Measurements from ENCODE around the gene OR10A3. TPM values are rescaled to one million over a fixed set of nuclear protein-coding genes. Genes with fewer than 3 reads are reported as not detected.

The OR10A3 gene
- total and polyA plus RNA-seq, 3 experiments from 2014 or later: not detected

GRCh38 chr11:7964873-7965272 is 23.4 kb upstream of the OR10A3 start:
- no peaks in the 10 kb centered on the region for H3K36me3 Mint-ChIP-seq
- peaks cover 4 to 33% of the 10 kb centered on the region in 2 donors for H3K27me3 Mint-ChIP-seq
- Histone ChIP-seq H3K36me3 (ENCODE audit: insufficient read depth, low read length) (no peaks in the 10 kb centered on the region), H3K4me3 (ENCODE audit: low read length) (no peak overlapping the region), H3K27ac (ENCODE audit: low read depth, low read length) (no peak overlapping the region), H3K9me3 (ENCODE audit: low read length) (no peaks in the 10 kb centered on the region), H3K4me1 (ENCODE audit: insufficient read depth, low read length) (no peaks in the 10 kb centered on the region), H3K27me3 (ENCODE audit: insufficient read depth, low read length, poor library complexity, severe bottlenecking) (no peaks in the 10 kb centered on the region)
- POLR2A ChIA-PET: no interaction called here
- DNase-seq: no peak
- peaks cover 0 to 1% (median 0%) of the 10 kb centered on the region in 5 donors for H3K9me3 Mint-ChIP-seq
- no peak overlapping the region for H3K4me3 Mint-ChIP-seq
- H3K4me1 Mint-ChIP-seq: no peaks in the 10 kb centered on the region
- no peak overlapping the region for H3K27ac Mint-ChIP-seq
- CTCF ChIA-PET: interaction anchor here (1.8 kb wide), 1 partner anchor 10 kb away, joined by 4 read pairs; no protein-coding TSS in a partner anchor

- H3K4me3 ChIP-seq (ENCODE audit: low read length): no peak overlapping the region
- ChIA-PET CTCF (no interaction called here), POLR2A (no interaction called here)
- H3K4me3 Mint-ChIP-seq: no peak overlapping the region
- no peaks in the 10 kb centered on the region for H3K36me3 Mint-ChIP-seq
- no peaks in the 10 kb centered on the region for H3K4me1 Mint-ChIP-seq
- DNase-seq: no peak
- no peaks in the 10 kb centered on the region for H3K27me3 ChIP-seq (ENCODE audit: insufficient read depth, low read length, poor library complexity, severe bottlenecking)
- H3K27ac ChIP-seq (ENCODE audit: low read depth, low read length): no peak overlapping the region
- peaks cover 0 to 1% (median 0%) of the 10 kb centered on the region in 5 donors for H3K9me3 Mint-ChIP-seq
- H3K9me3 ChIP-seq (ENCODE audit: low read length): no peaks in the 10 kb centered on the region
- no peaks in the 10 kb centered on the region for H3K4me1 ChIP-seq (ENCODE audit: insufficient read depth, low read length)
- H3K36me3 ChIP-seq (ENCODE audit: insufficient read depth, low read length): no peaks in the 10 kb centered on the region
- peaks cover 4 to 39% of the 10 kb centered on the region in 2 donors for H3K27me3 Mint-ChIP-seq
- H3K27ac Mint-ChIP-seq: no peak overlapping the region
Observed at GRCh38 chr11:7964261-7964660, 22.8 kb upstream of the OR10A3 start.

GRCh38 chr11:7955191-7955590 is 13.7 kb upstream of the OR10A3 start:
- Histone ChIP-seq H3K27ac (ENCODE audit: low read depth, low read length) (no peak overlapping the region), H3K27me3 (ENCODE audit: insufficient read depth, low read length, poor library complexity, severe bottlenecking) (peaks cover 3% of the 10 kb centered on the region), H3K36me3 (ENCODE audit: insufficient read depth, low read length) (no peaks in the 10 kb centered on the region), H3K4me3 (ENCODE audit: low read length) (no peak overlapping the region), H3K9me3 (ENCODE audit: low read length) (no peaks in the 10 kb centered on the region), H3K4me1 (ENCODE audit: insufficient read depth, low read length) (no peaks in the 10 kb centered on the region)
- ChIA-PET POLR2A (no interaction called here), CTCF (no interaction called here)
- H3K9me3 Mint-ChIP-seq: peaks cover 0 to 4% (median 0%) of the 10 kb centered on the region in 5 donors
- no peaks in the 10 kb centered on the region for H3K36me3 Mint-ChIP-seq
- no peak for DNase-seq
- H3K27ac Mint-ChIP-seq: no peak overlapping the region
- H3K4me1 Mint-ChIP-seq: no peaks in the 10 kb centered on the region
- H3K4me3 Mint-ChIP-seq: no peak overlapping the region
- peaks cover 4 to 30% of the 10 kb centered on the region in 2 donors for H3K27me3 Mint-ChIP-seq

GRCh38 chr11:7949934-7950333 is 8.4 kb upstream of the OR10A3 start:
- Histone ChIP-seq H3K4me1 (ENCODE audit: insufficient read depth, low read length) (no peaks in the 10 kb centered on the region), H3K4me3 (ENCODE audit: low read length) (no peak overlapping the region), H3K36me3 (ENCODE audit: insufficient read depth, low read length) (no peaks in the 10 kb centered on the region), H3K27ac (ENCODE audit: low read depth, low read length) (no peak overlapping the region), H3K27me3 (ENCODE audit: insufficient read depth, low read length, poor library complexity, severe bottlenecking) (peaks cover 3% of the 10 kb centered on the region), H3K9me3 (ENCODE audit: low read length) (no peaks in the 10 kb centered on the region)
- Mint-ChIP-seq H3K4me3 (no peak overlapping the region), H3K4me1 (no peaks in the 10 kb centered on the region), H3K9me3 (peaks cover 0 to 2% (median 0%) of the 10 kb centered on the region in 5 donors), H3K36me3 (no peaks in the 10 kb centered on the region), H3K27ac (no peak overlapping the region), H3K27me3 (peaks cover 4 to 29% of the 10 kb centered on the region in 2 donors)
- ChIA-PET CTCF (no interaction called here), POLR2A (no interaction called here)
- no peak for DNase-seq

GRCh38 chr11:7944123-7944522 is 2.6 kb upstream of the OR10A3 start:
- no peaks in the 10 kb centered on the region for H3K36me3 Mint-ChIP-seq
- H3K4me3 Mint-ChIP-seq: no peak overlapping the region
- H3K4me1 Mint-ChIP-seq: no peaks in the 10 kb centered on the region
- no peak for DNase-seq
- no peaks in the 10 kb centered on the region for H3K27me3 ChIP-seq (ENCODE audit: insufficient read depth, low read length, poor library complexity, severe bottlenecking)
- H3K9me3 ChIP-seq (ENCODE audit: low read length): peaks cover 7% of the 10 kb centered on the region
- H3K36me3 ChIP-seq (ENCODE audit: insufficient read depth, low read length): no peaks in the 10 kb centered on the region
- no peaks in the 10 kb centered on the region for H3K4me1 ChIP-seq (ENCODE audit: insufficient read depth, low read length)
- no peak overlapping the region for H3K27ac Mint-ChIP-seq
- H3K9me3 Mint-ChIP-seq: peaks cover 17 to 22% (median 21%) of the 10 kb centered on the region in 5 donors
- H3K27me3 Mint-ChIP-seq: peaks cover 0 to 23% of the 10 kb centered on the region in 2 donors
- no peak overlapping the region for H3K27ac ChIP-seq (ENCODE audit: low read depth, low read length)
- no peak overlapping the region for H3K4me3 ChIP-seq (ENCODE audit: low read length)
- CTCF ChIA-PET: no interaction called here
- POLR2A ChIA-PET: no interaction called here

GRCh38 chr11:7941146-7941545 is 362 bp downstream of the OR10A3 start:
- Mint-ChIP-seq H3K36me3 (no peaks in the 10 kb centered on the region), H3K27ac (no peak overlapping the region), H3K4me1 (no peaks in the 10 kb centered on the region), H3K27me3 (peaks cover 4 to 21% of the 10 kb centered on the region in 2 donors), H3K9me3 (peaks cover 17 to 22% (median 21%) of the 10 kb centered on the region in 5 donors), H3K4me3 (no peak overlapping the region)
- H3K4me1 ChIP-seq (ENCODE audit: insufficient read depth, low read length): no peaks in the 10 kb centered on the region
- H3K9me3 ChIP-seq (ENCODE audit: low read length): peaks cover 7% of the 10 kb centered on the region
- H3K27me3 ChIP-seq (ENCODE audit: insufficient read depth, low read length, poor library complexity, severe bottlenecking): no peaks in the 10 kb centered on the region
- no peak overlapping the region for H3K27ac ChIP-seq (ENCODE audit: low read depth, low read length)
- H3K36me3 ChIP-seq (ENCODE audit: insufficient read depth, low read length): no peaks in the 10 kb centered on the region
- no peak overlapping the region for H3K4me3 ChIP-seq (ENCODE audit: low read length)
- POLR2A ChIA-PET: no interaction called here
- DNase-seq: no peak
- CTCF ChIA-PET: no interaction called here

- Histone ChIP-seq H3K4me1 (ENCODE audit: insufficient read depth, low read length) (no peaks in the 10 kb centered on the region), H3K9me3 (ENCODE audit: low read length) (no peaks in the 10 kb centered on the region), H3K36me3 (ENCODE audit: insufficient read depth, low read length) (no peaks in the 10 kb centered on the region), H3K4me3 (ENCODE audit: low read length) (no peak overlapping the region), H3K27me3 (ENCODE audit: insufficient read depth, low read length, poor library complexity, severe bottlenecking) (peaks cover under 1% of the 10 kb centered on the region), H3K27ac (ENCODE audit: low read depth, low read length) (no peak overlapping the region)
- H3K4me3 Mint-ChIP-seq: no peak overlapping the region
- ChIA-PET CTCF (no interaction called here), POLR2A (no interaction called here)
- H3K9me3 Mint-ChIP-seq: peaks cover 0 to 4% (median 0%) of the 10 kb centered on the region in 5 donors
- no peak overlapping the region for H3K27ac Mint-ChIP-seq
- H3K27me3 Mint-ChIP-seq: peaks cover 9 to 39% of the 10 kb centered on the region in 2 donors
- no peaks in the 10 kb centered on the region for H3K36me3 Mint-ChIP-seq
- H3K4me1 Mint-ChIP-seq: no peaks in the 10 kb centered on the region
- DNase-seq: no peak
Observed at GRCh38 chr11:7936615-7937014, 4.9 kb downstream of the OR10A3 start.

GRCh38 chr11:7931168-7931567 is 10.3 kb downstream of the OR10A3 start, which contains the start of gene OR10A6:
OR10A6 (minus strand) TSS chr11:7931268; CDS start chr11:7928662, 2,606 bp downstream.
- Histone ChIP-seq H3K4me3 (ENCODE audit: low read length) (no peak within 1 kb of the TSS), H3K36me3 (ENCODE audit: insufficient read depth, low read length) (no peaks in the 10 kb centered on the region), H3K27me3 (ENCODE audit: insufficient read depth, low read length, poor library complexity, severe bottlenecking) (peaks cover 4% of the 10 kb centered on the region), H3K9me3 (ENCODE audit: low read length) (no peaks in the 10 kb centered on the region), H3K4me1 (ENCODE audit: insufficient read depth, low read length) (no peaks in the 10 kb centered on the region), H3K27ac (ENCODE audit: low read depth, low read length) (no peak within 1 kb of the TSS)
- H3K27ac Mint-ChIP-seq: peak within 1 kb of the TSS in 1 of 8 donors; percentile 59
- peaks cover 6 to 47% of the 10 kb centered on the region in 2 donors for H3K27me3 Mint-ChIP-seq
- H3K4me1 Mint-ChIP-seq: no peaks in the 10 kb centered on the region
- POLR2A ChIA-PET: no interaction called here
- peaks cover 0 to 4% (median 0%) of the 10 kb centered on the region in 5 donors for H3K9me3 Mint-ChIP-seq
- no peaks in the 10 kb centered on the region for H3K36me3 Mint-ChIP-seq
- DNase-seq: no peak
- CTCF ChIA-PET: no interaction called here
- H3K4me3 Mint-ChIP-seq: no peak within 1 kb of the TSS

GRCh38 chr11:7927635-7928034 is 13.9 kb downstream of the OR10A3 start:
- CTCF ChIA-PET: no interaction called here
- Histone ChIP-seq H3K9me3 (ENCODE audit: low read length) (no peaks in the 10 kb centered on the region), H3K36me3 (ENCODE audit: insufficient read depth, low read length) (no peaks in the 10 kb centered on the region), H3K4me1 (ENCODE audit: insufficient read depth, low read length) (no peaks in the 10 kb centered on the region), H3K4me3 (ENCODE audit: low read length) (no peak overlapping the region), H3K27ac (ENCODE audit: low read depth, low read length) (no peak overlapping the region), H3K27me3 (ENCODE audit: insufficient read depth, low read length, poor library complexity, severe bottlenecking) (peaks cover 4% of the 10 kb centered on the region)
- Mint-ChIP-seq H3K9me3 (no peaks in the 10 kb centered on the region), H3K27ac (no peak overlapping the region), H3K4me1 (no peaks in the 10 kb centered on the region), H3K4me3 (no peak overlapping the region), H3K36me3 (no peaks in the 10 kb centered on the region), H3K27me3 (peaks cover 6 to 46% of the 10 kb centered on the region in 2 donors)
- POLR2A ChIA-PET: no interaction called here
- DNase-seq: no peak

All from CD8-positive, alpha-beta memory T cell (primary cell).